GM12878 (cell line): ENCODE measurements around the gene RNF149. TPM values are rescaled to one million over a fixed set of nuclear protein-coding genes. Genes with fewer than 3 reads are reported as not detected.

Experiments used
- ATAC-seq: fragments of 200-7000 bp; cut with Tn5 transposase; 3 replicates; pipeline ENCODE4 v1.9.1; 2020; ENCODE audit warnings: mild to moderate bottlenecking, moderate library complexity
- BruUV-seq: library from RNA; stranded (reverse); fragments of 400-500 nt; replicated peaks from 2 replicates; lab custom pipeline; 2021; lab: Mats Ljungman, UMichigan
- CTCF ChIA-PET: fragments of 300-600 bp; sonication (Branson Sonifier 250); formaldehyde crosslinking; extraction: SDS; loops from one replicate; lab custom pipeline; 2021; ENCODE audit warnings: inconsistent platforms; lab: Yijun Ruan, JAX
- POLR2A ChIA-PET: fragments of 350-600 bp; formaldehyde crosslinking; extraction: SDS; loops from one replicate; lab custom pipeline; 2021; ENCODE audit warnings: inconsistent platforms; lab: Charles Lee
- RAD21 ChIA-PET: fragments of 300-600 bp; sonication (Branson Sonifier 250); formaldehyde crosslinking; loops from one replicate; lab custom pipeline; 2023; ENCODE audit warnings: antibody characterized with exemption; ENCODE audit not compliant: unreplicated experiment; lab: Charles Lee
- SMC1A ChIA-PET: fragments of 300-600 bp; sonication (Branson Sonifier 250); formaldehyde crosslinking; loops from one replicate; lab custom pipeline; 2023; ENCODE audit not compliant: unreplicated experiment, uncharacterized antibody; lab: Charles Lee
- DNase-seq: peaks from one replicate; pipeline ENCODE4 v3.0.0-alpha.2; 2011; ENCODE audit warnings: low read depth, low spot score
- FAIRE-seq: peaks from 3 replicates; lab custom pipeline; 2011; peaks lifted over from hg19 to GRCh38; lab: Jason Lieb, UNC
- H2AFZ ChIP-seq: 2 replicates; pipeline ENCODE4 v1.6.0; 2011; ENCODE audit warnings: low read depth, low read length, control low read depth; ENCODE audit not compliant: control insufficient read depth
- H3K27ac ChIP-seq: 2 replicates; pipeline ENCODE4 v1.5.1; 2011; ENCODE audit warnings: control low read depth; ENCODE audit not compliant: control insufficient read depth, insufficient read depth
- H3K27me3 ChIP-seq, 2 experiments: replicated peaks in 1 of 2; 2 replicates each; pipeline versions ENCODE4 v1.6.0 to v1.6.1; 2011; ENCODE audit warnings: low read length in 1 of 2; ENCODE audit not compliant: control insufficient read depth in 2 of 2, insufficient read depth in 2 of 2
- H3K36me3 ChIP-seq, 2 experiments: 2 replicates each; pipeline ENCODE4 v1.5.1; 2011; ENCODE audit warnings: low read length in 1 of 2; ENCODE audit not compliant: control insufficient read depth in 2 of 2, insufficient read depth in 2 of 2
- H3K4me1 ChIP-seq: 2 replicates; pipeline ENCODE4 v1.6.1; 2011; ENCODE audit warnings: mild to moderate bottlenecking, low read length, moderate library complexity, mixed read lengths; ENCODE audit not compliant: control insufficient read depth, insufficient read depth
- H3K4me2 ChIP-seq: 2 replicates; pipeline ENCODE4 v1.6.0; 2011; ENCODE audit warnings: control low read depth; ENCODE audit not compliant: control insufficient read depth, insufficient read depth
- H3K4me3 ChIP-seq: fragments of 200-600 bp; sonication (generic); 2 replicates; pipeline ENCODE4 v1.5.1; 2016
- H3K79me2 ChIP-seq: 2 replicates; pipeline ENCODE4 v1.6.0; 2011; ENCODE audit warnings: low read length; ENCODE audit not compliant: control insufficient read depth, insufficient read depth
- H3K9ac ChIP-seq: 2 replicates; pipeline ENCODE4 v1.8.0; 2011; ENCODE audit warnings: low read length, control low read depth, mixed read lengths; ENCODE audit not compliant: control insufficient read depth, insufficient read depth
- H3K9me3 ChIP-seq: replicated peaks from 3 replicates; pipeline ENCODE4 v1.5.1; 2011; ENCODE audit warnings: mild to moderate bottlenecking, low read length; ENCODE audit not compliant: control insufficient read depth, insufficient read depth
- H4K20me1 ChIP-seq: 2 replicates; pipeline ENCODE4 v1.6.0; 2011; ENCODE audit not compliant: control insufficient read depth, insufficient read depth
- BRCA1 ChIP-seq: IDR thresholded peaks from 2 replicates; pipeline ENCODE4 v1.6.1; 2011; ENCODE audit warnings: low read depth, low read length, improper control_type of control experiment
- CBFB ChIP-seq: IDR thresholded peaks from 2 replicates; pipeline ENCODE4 v1.6.1; 2016; ENCODE audit warnings: antibody characterized with exemption, low read depth
- ESRRA ChIP-seq: IDR thresholded peaks from 2 replicates; pipeline ENCODE4 v1.6.1; 2012; ENCODE audit warnings: mild to moderate bottlenecking, low read length, improper control_type of control experiment
- EZH2 ChIP-seq: IDR thresholded peaks from 2 replicates; pipeline ENCODE4 v1.6.1; 2012; ENCODE audit warnings: low read depth, mild to moderate bottlenecking, control low read depth, inconsistent platforms, low read length, borderline replicate concordance; ENCODE audit not compliant: control insufficient read depth
- FOXK2 ChIP-seq: fragments of 450-650 bp; IDR thresholded peaks from 2 replicates; pipeline ENCODE4 v1.6.1; 2017; ENCODE audit warnings: mild to moderate bottlenecking, moderate library complexity
- HSF1 ChIP-seq: fragments of 150-350 bp; IDR thresholded peaks from 2 replicates; pipeline ENCODE4 v1.6.1; 2014; ENCODE audit warnings: mild to moderate bottlenecking, low read depth, low read length
- IRF3 ChIP-seq: fragments of 450-650 bp; IDR thresholded peaks from 2 replicates; pipeline ENCODE4 v1.6.1; 2014; ENCODE audit warnings: mild to moderate bottlenecking
- PML ChIP-seq: IDR thresholded peaks from 2 replicates; pipeline ENCODE4 v1.6.1; 2012; ENCODE audit warnings: low read length, inconsistent platforms
- SMAD5 ChIP-seq: IDR thresholded peaks from 2 replicates; pipeline ENCODE4 v1.6.1; 2016; ENCODE audit warnings: antibody characterized with exemption, low read depth
- SP1 ChIP-seq: IDR thresholded peaks from one replicate; pipeline ENCODE4 v1.6.1; 2011; ENCODE audit warnings: low read depth, low read length
- WGBS: methylation state at CpG from one replicate; pipeline ENCODE4 v1.1.6; 2016; ENCODE audit warnings: low lambda C conversion rate; ENCODE audit not compliant: insufficient replicate concordance, insufficient coverage; ENCODE audit errors: missing lambda C conversion rate; 5-methylcytosine and 5-hydroxymethylcytosine counted together
- in situ Hi-C: fragments of 300-500 bp; cut with MboI; formaldehyde crosslinking; loops from 9 replicates; pipeline ENCODE4 v1.14.3; 2018; ENCODE audit warnings: mixed read lengths
- intact Hi-C: fragments of 100-400 bp; cut with micrococcal nuclease; formaldehyde crosslinking; loops from one replicate; pipeline ENCODE4 v1.14.2; 2022; ENCODE audit not compliant: unreplicated experiment
- polyA plus RNA-seq, 11 experiments: library from polyadenylated mRNA; depleted of rRNA in 4 of 11; unstranded in 6 of 11; stranded (reverse) in 5 of 11; fragments of >200 nt; fragmentation: Nextera tagmentation in 4 of 11; fragmentation: Illumina TruSeq in 1 of 11; extraction: Ambion mirVana in 4 of 11; extraction: Trizol in 1 of 11; gene quantifications; 1 replicate in 1 of 11; 2 replicates in 10 of 11; pipeline versions ENCODE4 v1.2.1 to v1.2.3, GENCODE V29; 2011 to 2016; ENCODE audit warnings: inconsistent platforms in 2 of 11, missing spikeins in 2 of 11, low read depth in 1 of 11
- total RNA-seq, 4 experiments: library from RNA; depleted of rRNA in 3 of 4; stranded (reverse); fragments of >200 nt in 3 of 4; fragmentation: Illumina TruSeq in 1 of 4; extraction: Trizol in 1 of 4; gene quantifications; 2 replicates each; pipeline versions ENCODE4 v1.2.1 to v1.2.3, GENCODE V29; 2013 to 2021
- TF ChIP-seq, protein P1 (sequence below): fragments of 150-350 bp; IDR thresholded peaks from 2 replicates; pipeline ENCODE4 v1.6.1; 2016; ENCODE audit warnings: low read depth, low read length

Gene RNF149
- total and polyA plus RNA-seq, 10 of the 15 experiments (the other 5 are each of a cell fraction or from before 2014, with no cell fraction given), result 5.2 to 38.4 (median 16.3) TPM

DNA sequence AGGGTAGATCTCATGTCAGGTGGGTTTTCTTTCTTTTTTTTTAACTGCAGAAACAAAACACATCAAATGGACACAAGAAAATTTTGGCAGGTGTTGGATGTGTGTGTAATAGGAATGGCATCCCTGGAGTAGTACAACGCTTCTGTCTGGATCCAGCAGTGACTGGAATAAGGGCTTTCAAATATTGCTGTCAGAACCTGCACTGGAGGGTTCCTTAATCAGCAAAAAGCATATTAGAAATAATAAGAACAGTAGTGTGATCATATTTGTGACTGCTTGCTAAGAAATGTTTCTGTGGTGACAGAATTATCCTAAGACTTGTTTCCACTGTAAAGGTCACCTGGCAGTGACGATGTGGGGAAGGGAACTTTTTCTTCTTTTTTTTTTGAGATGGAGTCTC lies 48.0 kb upstream of the RNF149 start:
- intact Hi-C loops, result no loop called here
- BruUV-seq, result no TSS peak
- ChIA-PET POLR2A (no interaction called here), RAD21 (no interaction called here), CTCF (no interaction called here), SMC1A (no interaction called here)
- DNase-seq (no peak), ATAC-seq (no peak), FAIRE-seq (no peak)
- no peaks in the 10 kb centered on the region for H3K4me1 ChIP-seq
- 10% methylated on average over 2 of the region's 2 CpGs for WGBS
- no peaks in the 10 kb centered on the region for H3K36me3 ChIP-seq
- no peak overlapping the region for H3K4me2 ChIP-seq
- TF ChIP-seq ESRRA (no peak), BRCA1 (no peak), SP1 (no peak), EZH2 (no peak), SMAD5 (no peak), FOXK2 (no peak), IRF3 (no peak), CBFB (no peak), HSF1 (no peak), PML (no peak)
- TF ChIP-seq, protein P1, sequence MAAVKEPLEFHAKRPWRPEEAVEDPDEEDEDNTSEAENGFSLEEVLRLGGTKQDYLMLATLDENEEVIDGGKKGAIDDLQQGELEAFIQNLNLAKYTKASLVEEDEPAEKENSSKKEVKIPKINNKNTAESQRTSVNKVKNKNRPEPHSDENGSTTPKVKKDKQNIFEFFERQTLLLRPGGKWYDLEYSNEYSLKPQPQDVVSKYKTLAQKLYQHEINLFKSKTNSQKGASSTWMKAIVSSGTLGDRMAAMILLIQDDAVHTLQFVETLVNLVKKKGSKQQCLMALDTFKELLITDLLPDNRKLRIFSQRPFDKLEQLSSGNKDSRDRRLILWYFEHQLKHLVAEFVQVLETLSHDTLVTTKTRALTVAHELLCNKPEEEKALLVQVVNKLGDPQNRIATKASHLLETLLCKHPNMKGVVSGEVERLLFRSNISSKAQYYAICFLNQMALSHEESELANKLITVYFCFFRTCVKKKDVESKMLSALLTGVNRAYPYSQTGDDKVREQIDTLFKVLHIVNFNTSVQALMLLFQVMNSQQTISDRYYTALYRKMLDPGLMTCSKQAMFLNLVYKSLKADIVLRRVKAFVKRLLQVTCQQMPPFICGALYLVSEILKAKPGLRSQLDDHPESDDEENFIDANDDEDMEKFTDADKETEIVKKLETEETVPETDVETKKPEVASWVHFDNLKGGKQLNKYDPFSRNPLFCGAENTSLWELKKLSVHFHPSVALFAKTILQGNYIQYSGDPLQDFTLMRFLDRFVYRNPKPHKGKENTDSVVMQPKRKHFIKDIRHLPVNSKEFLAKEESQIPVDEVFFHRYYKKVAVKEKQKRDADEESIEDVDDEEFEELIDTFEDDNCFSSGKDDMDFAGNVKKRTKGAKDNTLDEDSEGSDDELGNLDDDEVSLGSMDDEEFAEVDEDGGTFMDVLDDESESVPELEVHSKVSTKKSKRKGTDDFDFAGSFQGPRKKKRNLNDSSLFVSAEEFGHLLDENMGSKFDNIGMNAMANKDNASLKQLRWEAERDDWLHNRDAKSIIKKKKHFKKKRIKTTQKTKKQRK, result no peak
- in situ Hi-C loops, result no loop called here
- H3K4me3 ChIP-seq, result no peak overlapping the region
- no peaks in the 10 kb centered on the region for H3K79me2 ChIP-seq
- H3K27ac ChIP-seq, result no peak overlapping the region
- no peaks in the 10 kb centered on the region; a peak in 1 of 4 replicates for H3K27me3 ChIP-seq
- no peaks in the 10 kb centered on the region for H4K20me1 ChIP-seq
- H3K9me3 ChIP-seq, result no peaks in the 10 kb centered on the region
- H2AFZ ChIP-seq, result no peak overlapping the region
- no peak overlapping the region for H3K9ac ChIP-seq
